Measurements from ENCODE around the gene PCBP3. TPM values are rescaled to one million over a fixed set of nuclear protein-coding genes. Genes with fewer than 3 reads are reported as not detected.

The PCBP3 gene
- total RNA-seq, 1 donor from 2014 or later, result 7.6 TPM

GRCh38 chr21:45910548-45911221, 267.2 kb downstream of the PCBP3 start:
- H3K4me3 Mint-ChIP-seq (ENCODE audit: unreplicated experiment), result no peak overlapping the region
- no peaks in the 10 kb centered on the region for H3K9me3 Mint-ChIP-seq (ENCODE audit: unreplicated experiment)
- no peak overlapping the region for H3K27ac Mint-ChIP-seq (ENCODE audit: unreplicated experiment)
- no peaks in the 10 kb centered on the region for H3K27me3 Mint-ChIP-seq (ENCODE audit: unreplicated experiment)
- H3K4me1 Mint-ChIP-seq (ENCODE audit: unreplicated experiment), result peaks cover 33% of the 10 kb centered on the region
- DNase-seq (ENCODE audit: extremely low spot score, unreplicated experiment), result no peak
- H3K36me3 Mint-ChIP-seq (ENCODE audit: unreplicated experiment), result no peaks in the 10 kb centered on the region
- TF ChIP-seq, protein P1, sequence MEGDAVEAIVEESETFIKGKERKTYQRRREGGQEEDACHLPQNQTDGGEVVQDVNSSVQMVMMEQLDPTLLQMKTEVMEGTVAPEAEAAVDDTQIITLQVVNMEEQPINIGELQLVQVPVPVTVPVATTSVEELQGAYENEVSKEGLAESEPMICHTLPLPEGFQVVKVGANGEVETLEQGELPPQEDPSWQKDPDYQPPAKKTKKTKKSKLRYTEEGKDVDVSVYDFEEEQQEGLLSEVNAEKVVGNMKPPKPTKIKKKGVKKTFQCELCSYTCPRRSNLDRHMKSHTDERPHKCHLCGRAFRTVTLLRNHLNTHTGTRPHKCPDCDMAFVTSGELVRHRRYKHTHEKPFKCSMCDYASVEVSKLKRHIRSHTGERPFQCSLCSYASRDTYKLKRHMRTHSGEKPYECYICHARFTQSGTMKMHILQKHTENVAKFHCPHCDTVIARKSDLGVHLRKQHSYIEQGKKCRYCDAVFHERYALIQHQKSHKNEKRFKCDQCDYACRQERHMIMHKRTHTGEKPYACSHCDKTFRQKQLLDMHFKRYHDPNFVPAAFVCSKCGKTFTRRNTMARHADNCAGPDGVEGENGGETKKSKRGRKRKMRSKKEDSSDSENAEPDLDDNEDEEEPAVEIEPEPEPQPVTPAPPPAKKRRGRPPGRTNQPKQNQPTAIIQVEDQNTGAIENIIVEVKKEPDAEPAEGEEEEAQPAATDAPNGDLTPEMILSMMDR (IDR thresholded peaks at IDR 0.05), result no peak

DNA sequence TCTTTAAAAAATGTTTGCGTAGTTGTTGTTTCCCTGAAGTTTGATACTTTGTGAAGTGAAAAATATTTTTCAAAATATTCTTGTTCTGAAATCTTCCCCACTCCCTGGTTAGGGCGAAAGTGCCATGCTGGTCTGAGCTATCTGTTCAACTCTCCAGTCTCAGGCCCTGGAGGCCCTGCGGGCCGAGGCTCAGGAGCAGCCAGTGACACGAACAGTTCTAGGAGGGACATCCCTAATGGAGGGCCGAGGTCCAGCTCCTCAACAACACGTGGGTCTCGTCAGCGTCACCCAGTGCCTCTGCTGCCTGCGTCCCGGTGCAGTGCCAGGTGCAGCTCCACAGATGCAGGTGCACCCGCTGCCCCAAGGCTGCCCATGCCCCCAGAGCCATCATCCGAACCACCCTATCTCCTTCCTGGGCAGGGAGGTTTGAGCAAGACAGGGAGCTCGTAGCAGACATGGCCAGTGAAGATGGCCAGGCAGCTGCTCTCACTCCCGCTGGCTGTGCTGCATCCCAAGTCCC, 268.3 kb downstream of the PCBP3 start:
- Mint-ChIP-seq H3K36me3 (ENCODE audit: unreplicated experiment) (no peaks in the 10 kb centered on the region), H3K27ac (ENCODE audit: unreplicated experiment) (no peak overlapping the region), H3K9me3 (ENCODE audit: unreplicated experiment) (no peaks in the 10 kb centered on the region), H3K27me3 (ENCODE audit: unreplicated experiment) (no peaks in the 10 kb centered on the region), H3K4me3 (ENCODE audit: unreplicated experiment) (no peak overlapping the region), H3K4me1 (ENCODE audit: unreplicated experiment) (peaks cover 36% of the 10 kb centered on the region)
- TF ChIP-seq, protein P1 (IDR thresholded peaks at IDR 0.05), result no peak
- DNase-seq (ENCODE audit: extremely low spot score, unreplicated experiment), result no peak

GRCh38 chr21:45912611-45913417, 269.3 kb downstream of the PCBP3 start:
- H3K9me3 Mint-ChIP-seq (ENCODE audit: unreplicated experiment), result no peaks in the 10 kb centered on the region
- H3K36me3 Mint-ChIP-seq (ENCODE audit: unreplicated experiment), result no peaks in the 10 kb centered on the region
- no peaks in the 10 kb centered on the region for H3K27me3 Mint-ChIP-seq (ENCODE audit: unreplicated experiment)
- H3K4me3 Mint-ChIP-seq (ENCODE audit: unreplicated experiment), result no peak overlapping the region
- TF ChIP-seq, protein P1 (IDR thresholded peaks at IDR 0.05), result no peak
- H3K4me1 Mint-ChIP-seq (ENCODE audit: unreplicated experiment), result peaks cover 45% of the 10 kb centered on the region
- DNase-seq (ENCODE audit: extremely low spot score, unreplicated experiment), result no peak
- no peak overlapping the region for H3K27ac Mint-ChIP-seq (ENCODE audit: unreplicated experiment)

GRCh38 chr21:45913418-45913765, 269.9 kb downstream of the PCBP3 start:
- H3K27me3 Mint-ChIP-seq (ENCODE audit: unreplicated experiment), result no peaks in the 10 kb centered on the region
- peaks cover 45% of the 10 kb centered on the region for H3K4me1 Mint-ChIP-seq (ENCODE audit: unreplicated experiment)
- no peaks in the 10 kb centered on the region for H3K36me3 Mint-ChIP-seq (ENCODE audit: unreplicated experiment)
- no peak overlapping the region for H3K4me3 Mint-ChIP-seq (ENCODE audit: unreplicated experiment)
- no peak overlapping the region for H3K27ac Mint-ChIP-seq (ENCODE audit: unreplicated experiment)
- no peaks in the 10 kb centered on the region for H3K9me3 Mint-ChIP-seq (ENCODE audit: unreplicated experiment)
- DNase-seq (ENCODE audit: extremely low spot score, unreplicated experiment), result no peak
- TF ChIP-seq, protein P1 (IDR thresholded peaks at IDR 0.05), result no peak

DNA sequence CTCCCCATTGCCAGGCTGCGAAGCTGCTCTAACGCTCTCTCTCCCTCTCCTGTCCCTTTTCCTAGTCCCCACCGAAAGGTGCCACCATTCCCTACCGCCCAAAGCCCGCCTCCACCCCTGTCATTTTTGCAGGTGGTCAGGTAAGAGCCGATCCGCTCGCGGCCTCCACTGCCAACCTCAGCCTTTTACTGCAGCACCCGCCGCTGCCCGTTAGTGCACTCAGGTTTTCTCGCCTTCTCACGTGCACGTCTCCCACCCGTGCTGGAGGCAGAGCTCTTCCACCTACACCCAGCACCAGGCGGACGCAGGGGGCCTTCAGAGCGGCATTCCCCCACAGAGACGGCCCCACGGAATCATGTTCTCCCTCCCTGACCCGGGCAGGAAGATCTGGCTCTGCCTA, 270.4 kb downstream of the PCBP3 start:
- Mint-ChIP-seq H3K27me3 (ENCODE audit: unreplicated experiment) (no peaks in the 10 kb centered on the region), H3K9me3 (ENCODE audit: unreplicated experiment) (no peaks in the 10 kb centered on the region), H3K4me3 (ENCODE audit: unreplicated experiment) (no peak overlapping the region), H3K36me3 (ENCODE audit: unreplicated experiment) (no peaks in the 10 kb centered on the region), H3K4me1 (ENCODE audit: unreplicated experiment) (peaks cover 45% of the 10 kb centered on the region), H3K27ac (ENCODE audit: unreplicated experiment) (no peak overlapping the region)
- TF ChIP-seq, protein P1 (IDR thresholded peaks at IDR 0.05), result no peak
- DNase-seq (ENCODE audit: extremely low spot score, unreplicated experiment), result no peak
